Putamen (tissue), 1 donor: ENCODE results near the gene IGLON5.

Source experiments
- DNase-seq: peaks from one replicate; pipeline ENCODE4 v3.0.0-alpha.2; 2016; ENCODE audit warnings: low spot score

The IGLON5 gene

DNA sequence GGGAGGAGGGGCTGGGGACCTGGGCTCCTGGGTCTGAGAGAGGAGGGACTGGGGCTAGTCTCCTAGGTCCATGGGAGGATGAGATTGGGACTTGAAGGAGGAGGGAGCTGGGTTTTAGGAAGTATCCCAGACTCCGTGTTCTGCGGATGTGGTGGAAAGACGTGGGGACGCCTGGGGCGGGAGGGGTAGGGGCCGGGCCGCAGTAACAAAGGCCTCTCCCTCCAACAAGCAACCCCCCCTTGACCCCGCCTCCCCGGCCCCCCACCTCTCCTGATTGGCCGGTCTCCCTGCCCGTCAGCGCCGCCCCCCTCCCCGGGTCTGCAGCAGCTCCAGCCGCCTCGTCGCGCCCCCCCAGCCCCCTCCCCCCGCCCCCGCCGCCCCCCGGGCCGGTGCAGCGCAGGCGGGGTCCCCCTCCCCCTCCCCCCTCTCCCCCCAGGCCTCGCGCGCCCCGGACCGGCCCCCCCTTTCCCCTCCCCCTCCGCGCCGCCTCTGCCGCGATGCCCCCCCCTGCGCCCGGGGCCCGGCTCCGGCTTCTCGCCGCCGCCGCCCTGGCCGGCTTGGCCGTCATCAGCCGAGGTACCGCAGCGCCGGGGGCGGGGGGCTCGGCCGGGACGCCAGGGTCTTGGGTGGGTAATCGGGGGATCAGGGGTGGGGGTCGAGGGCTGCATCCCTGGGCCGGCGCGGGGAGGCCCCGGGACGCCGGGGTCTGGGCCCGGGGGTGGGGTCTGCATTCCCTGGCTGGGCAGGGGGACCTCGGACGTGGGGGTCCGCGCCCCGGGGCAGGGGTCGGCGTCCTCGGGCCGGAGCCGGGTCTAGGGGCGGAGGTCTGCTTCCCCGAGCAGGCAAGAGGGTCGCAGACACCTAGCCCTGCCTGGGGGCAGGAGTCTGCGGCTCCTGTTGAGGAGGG lies at the start of gene IGLON5:
IGLON5 (plus strand) TSS at position 294 of the 907 bp plus-strand sequence; CDS start at position 498, 204 bp downstream.
- no peak for DNase-seq

DNA sequence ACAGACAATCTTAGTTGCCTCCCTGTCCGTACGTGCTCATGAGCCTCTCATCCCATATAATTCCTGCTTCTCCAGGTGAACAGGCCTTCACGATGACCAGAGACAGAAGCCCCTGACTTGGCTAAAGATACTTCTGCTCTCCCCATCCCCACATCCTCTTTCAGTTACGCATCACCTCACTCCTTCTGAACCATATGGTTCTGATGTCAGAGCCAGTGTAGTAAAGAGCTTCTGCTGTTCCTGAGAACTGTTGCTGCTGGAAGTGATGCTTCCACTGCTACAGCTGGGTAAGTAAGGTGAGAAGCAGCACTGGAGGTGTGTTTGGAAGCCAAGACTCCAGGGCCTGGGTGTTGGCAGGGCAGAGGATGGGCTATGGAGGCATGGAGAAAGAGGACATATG lies 47.6 kb upstream of the IGLON5 start:
- no peak for DNase-seq

DNA sequence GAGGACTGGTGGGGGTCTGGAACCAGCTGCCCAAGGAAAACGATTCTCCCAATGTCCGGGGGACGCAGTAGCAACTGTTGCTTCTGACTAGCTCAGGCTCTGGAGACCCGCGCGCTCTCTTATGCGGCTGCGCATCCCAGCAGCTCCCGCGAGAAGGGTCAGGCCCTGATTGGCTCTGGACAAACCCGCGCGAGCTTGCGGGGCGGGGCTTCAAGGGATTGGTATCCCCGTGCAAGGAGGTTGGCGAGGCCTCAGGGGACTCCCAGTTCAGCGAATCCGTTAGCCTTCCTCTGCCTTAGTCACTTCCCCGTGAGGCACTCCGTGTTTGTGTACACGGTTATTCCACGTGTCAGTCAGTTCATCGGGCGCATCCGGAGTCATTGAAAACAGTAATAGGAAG lies 40.4 kb upstream of the IGLON5 start:
- no peak for DNase-seq

DNA sequence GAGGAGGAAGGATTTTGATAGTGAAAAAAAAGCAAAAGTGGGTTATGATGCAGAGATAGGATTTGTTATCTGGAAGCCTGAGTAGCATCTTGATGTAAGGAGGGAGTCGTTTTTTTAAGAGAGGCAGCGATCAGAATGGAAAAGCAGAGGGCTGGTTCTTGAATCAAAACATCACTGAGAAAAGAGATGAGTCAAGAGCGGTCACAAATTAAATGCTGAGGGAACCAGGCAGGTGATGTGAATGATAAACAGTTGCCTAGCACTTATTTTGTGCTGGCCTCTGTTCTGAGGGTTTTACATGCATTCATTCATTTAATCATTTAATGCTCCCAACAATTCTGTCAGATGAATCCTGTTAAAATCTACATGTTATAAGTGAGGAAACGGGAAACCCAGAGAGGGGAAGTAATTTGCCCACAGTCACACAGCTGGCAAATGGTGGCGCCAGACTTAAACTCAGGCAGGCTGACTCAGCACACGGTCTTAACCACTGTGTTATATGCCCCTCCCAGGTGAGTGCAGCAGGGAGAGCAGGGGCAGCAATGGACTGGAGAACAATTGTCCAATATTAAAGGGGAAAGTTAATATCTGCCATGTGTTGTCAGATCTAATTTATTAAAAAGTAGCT lies 39.1 kb upstream of the IGLON5 start:
- DNase-seq: no peak

DNA sequence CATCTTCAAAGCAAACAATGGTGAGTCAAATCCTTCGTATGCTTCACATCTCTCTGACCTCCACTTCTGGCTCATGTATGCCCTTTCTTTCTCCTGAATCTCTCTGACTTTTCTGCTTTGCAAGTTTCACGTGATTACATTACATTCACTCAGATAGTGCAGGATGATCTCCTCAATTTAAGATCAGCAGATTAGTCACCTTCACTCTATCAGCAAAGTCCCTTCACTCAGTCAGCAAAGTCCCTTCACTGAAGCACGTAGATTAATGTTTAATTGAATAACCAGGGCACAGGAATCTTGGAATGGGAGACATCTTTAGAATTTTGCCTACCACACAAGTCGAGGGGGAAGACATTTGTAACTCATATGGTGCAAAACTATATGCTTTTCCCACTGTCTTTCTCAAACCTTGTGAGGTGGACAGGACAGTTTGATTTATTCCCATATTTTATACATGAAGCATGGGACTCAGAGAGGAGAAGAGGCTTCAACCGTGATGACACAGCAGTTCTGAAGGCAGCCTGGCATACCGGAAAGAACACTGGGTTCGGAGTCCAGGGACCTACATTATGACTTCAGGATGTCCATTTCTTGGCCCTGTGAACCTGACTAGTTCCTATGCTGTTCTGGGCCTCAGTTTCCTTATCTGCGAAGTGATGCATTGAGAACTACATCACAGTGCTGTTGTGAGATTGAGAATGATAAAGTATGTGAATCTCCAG lies 37.2 kb upstream of the IGLON5 start:
- DNase-seq: no peak

DNA sequence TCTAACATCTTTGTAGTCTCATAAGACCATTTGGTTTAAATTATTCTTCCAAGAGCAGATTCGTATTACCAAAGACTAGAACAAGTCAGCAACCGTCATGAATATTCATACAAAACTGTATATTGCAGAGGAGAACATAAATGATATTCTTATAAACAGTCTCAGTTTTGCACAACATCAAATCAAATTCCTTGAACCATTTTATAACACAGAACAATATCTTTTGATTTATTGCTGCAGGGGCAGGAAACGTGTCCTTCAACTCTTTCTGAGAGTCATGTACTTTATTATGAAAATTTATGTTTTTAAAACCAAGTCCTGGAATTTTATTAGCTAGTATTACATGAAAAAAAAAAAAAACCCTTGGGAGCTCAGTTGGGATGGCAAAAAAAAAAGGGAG lies 34.3 kb upstream of the IGLON5 start:
- no peak for DNase-seq

DNA sequence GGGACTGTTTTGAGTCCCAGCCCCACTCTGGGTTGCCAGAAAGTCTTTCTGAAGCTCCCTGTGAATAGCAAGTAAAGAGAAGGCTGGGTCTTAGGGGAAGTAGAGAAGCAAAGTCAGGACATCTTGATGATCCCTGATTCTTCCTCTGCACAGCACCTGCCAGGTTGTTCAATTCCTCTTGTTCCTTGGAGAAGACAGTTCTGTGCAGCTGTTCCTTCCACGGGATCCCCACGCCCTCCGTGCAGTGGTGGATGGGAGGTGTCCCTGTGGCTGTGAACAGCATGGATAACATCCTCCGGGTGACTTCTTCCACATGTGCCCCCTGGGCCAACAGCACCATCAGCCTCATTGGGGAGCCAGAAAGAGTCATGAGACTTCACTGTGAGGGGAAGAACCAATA lies 29.1 kb upstream of the IGLON5 start:
- no peak for DNase-seq

DNA sequence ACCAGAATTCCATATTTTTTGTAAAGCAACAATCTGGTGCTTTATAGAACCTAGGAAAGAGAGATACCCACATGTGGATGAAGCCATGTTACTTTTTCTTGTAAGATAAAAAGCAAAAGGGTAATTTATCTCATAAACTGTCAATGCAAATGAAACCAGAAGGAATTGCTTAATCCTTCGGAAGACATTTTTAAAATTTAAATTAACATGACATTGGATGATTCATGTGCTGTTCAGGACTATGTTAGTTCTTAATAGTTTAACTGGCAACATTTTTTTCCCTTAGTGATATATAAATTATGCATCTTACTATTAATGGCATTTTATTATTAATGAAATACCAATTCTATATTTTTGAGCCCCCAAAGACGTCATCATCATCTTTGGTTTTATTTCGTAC lies 25.8 kb upstream of the IGLON5 start:
- no peak for DNase-seq

DNA sequence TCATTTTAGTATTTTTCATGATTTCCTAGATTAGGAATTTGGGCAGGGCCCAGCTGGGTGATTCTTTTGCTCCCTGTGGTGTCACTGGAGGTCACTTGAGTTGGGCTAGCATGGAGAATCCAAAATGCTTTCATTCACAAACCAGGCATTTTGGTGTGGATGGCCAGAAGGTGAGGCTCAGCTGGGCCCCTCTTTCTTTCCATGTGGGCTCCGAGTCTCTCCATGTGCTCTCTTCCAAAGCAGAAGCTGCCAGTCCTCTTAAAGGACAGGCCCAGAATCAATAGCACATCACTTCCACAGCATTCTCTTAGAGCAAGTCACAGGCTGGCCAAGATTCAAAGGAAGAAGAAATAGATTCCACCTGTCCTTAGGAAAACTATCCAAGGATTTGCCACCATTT lies 21.8 kb upstream of the IGLON5 start:
- DNase-seq: no peak

DNA sequence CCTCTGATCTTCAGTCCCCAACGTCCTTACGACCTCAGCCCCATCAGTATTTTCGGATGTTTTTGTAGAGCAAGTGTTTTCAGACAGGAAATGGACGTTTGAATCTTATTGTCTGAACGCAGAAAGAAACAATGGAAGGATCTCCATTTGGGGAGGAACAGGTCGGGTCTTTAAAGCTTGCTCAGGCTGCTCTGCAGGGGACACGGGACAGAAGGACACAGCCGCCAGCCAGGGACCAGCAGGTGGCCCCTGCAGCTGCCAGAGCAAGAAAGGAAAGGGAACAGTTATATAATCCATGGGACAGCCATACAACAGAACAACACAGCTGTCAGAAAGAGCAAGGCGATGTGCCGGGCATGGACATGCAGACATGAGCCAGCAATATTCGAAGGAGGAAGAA lies 18.5 kb upstream of the IGLON5 start:
- peak; percentile 7 for DNase-seq

DNA sequence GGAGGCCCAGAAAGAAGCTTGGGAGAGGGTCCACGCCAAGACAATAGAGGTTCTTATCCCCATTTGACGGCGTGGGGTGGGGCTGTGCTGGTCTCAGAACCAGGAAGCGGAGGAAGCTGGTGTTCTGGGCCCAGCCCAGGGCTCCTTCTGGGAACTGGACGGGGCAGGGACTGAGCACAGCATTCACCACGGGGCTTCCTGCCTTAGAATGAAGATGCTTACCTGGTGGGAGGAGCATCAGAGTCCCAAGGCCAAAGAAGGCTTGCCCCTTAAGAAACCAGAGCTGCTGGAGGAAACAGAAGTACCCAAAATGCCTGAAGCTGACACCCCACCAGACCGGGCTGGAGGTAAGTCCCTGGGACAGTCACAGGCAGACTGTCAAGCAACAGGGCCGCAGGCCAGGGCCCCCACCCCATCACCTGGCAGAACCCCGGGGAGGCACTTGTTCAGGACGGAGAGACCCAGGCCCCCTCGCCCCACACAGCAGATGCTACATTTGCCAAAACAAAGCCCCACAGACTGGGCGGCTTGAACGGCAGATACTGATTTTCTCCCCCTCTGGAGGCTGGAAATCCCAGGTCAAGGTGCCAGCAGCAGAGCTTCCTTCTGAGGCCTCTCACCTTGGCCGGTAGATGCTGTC lies 17.8 kb upstream of the IGLON5 start:
- DNase-seq: no peak

DNA sequence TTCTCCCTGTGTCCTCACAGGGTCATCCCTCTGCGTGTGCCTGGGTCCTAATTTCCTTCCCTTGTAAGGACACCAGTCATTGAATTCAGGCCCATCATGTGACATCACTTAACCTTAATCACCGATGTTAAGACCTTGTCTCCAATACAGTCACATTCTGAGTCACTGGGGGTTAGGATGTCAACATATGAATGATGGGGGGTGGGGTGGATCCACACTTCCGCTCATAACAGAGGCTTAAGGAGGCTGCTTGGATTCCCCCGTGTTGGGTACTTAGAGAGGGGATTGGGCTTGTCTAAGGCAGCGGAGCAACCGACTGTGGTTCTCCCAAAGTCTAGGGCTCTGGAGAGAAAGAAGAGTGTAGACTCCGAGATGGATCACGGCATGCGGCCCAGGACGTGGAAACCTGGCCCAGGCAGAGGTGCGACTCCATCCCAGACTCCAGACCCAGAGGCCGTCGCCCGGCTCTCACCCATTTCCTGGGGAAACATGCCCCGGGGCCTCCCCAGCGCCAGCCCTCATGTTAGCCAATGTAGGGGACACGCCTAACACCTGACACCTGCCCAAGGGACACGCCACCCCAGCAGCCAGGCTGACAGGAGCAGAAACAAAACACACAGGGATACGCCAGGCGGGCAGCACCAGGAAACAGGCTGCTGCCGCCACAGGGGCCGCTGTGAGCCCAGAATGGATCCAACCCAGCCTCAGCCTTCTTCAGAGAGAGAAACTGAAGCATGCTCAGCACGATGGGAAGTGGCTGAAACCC lies 17.1 kb upstream of the IGLON5 start:
- no peak for DNase-seq

DNA sequence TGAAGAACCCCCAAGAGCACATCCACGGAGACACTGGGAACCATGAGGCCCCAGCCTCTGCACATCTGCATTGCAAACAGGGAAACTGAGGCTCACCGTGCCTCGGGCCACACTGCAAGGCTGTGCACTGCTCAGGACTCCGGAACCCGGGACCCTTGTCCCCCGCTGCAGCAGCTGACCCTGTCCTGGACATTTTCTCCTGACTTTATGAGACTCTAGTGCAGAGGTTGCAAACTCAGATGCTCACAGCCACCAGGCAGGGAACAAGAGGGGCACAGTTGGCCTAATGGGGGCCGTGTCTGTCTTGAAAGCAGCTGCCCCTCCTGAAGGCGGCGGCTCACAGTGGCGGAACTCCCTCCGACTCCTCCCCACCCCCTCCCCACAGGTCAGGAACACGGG lies 16.5 kb upstream of the IGLON5 start:
- no peak for DNase-seq

DNA sequence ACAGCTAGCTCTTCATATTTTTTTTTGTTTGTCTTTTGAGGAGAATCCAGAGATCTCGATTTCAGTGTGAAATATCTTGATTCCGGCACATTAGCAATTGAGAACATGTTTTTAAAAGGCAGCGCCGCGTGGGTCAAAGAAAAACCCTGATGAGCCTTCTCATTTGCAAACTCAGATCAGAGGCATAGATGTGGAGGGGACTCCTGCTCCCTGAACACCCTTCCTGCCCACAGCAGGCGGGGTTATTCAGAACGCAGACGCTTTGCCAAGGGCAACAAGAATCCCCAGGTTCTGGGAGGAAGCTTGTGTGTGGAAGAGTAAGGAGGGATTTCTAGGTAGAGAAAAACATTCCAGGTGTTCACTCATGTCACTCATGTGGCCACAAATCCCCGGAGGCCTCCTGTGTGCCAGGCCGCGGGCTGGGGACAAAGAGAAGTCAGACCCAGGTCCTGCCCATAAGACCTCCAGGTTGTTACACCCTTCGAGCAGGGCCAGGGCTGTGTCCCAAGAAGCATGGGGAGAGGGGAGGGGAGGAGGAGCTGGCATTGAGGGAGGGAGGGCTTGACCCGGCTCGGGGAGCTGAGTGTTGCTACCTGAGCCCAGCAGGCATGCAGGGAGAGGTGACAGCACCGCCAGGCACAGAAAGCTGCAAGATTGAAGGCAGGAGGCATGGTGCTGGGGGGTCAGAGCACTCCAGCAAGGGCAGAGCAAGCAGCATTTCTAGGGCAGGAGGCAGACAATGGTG lies 15.9 kb upstream of the IGLON5 start:
- DNase-seq: no peak

DNA sequence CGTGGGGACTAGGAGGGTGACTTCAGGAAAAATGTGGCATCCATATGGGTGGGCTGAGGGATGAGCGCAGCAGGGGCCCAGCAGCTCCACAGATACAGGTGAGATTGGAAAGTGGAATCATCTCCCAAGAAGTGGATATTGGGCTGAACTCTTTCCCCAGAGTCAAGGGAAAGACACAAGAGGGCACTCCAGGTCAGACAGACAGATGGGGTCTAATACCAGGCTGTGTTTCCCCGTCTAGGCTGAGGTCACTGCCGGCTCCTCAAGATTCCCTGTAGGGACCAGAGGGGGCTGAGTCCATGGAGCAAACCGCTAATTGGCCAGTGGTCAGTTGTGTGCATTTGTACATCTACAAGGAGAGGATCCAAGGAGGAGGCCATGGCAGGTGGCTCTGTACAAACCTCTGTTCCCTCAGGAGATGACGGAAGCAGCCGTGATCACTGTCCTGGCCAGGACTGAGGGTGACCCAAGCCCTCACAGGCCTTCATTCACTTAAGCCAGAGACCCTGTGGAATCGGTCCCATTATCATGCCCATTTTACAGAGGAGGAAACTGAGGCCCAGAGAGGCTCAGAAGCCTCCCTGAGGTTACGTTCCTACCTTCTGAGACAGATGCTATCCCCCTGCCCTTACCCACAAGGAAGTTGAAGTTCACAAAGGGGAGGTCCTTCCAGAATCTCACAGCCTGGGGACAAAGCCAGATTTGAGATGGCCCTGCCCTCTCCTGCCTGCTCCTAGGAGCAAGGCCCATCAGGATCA lies 14.9 kb upstream of the IGLON5 start:
- no peak for DNase-seq

DNA sequence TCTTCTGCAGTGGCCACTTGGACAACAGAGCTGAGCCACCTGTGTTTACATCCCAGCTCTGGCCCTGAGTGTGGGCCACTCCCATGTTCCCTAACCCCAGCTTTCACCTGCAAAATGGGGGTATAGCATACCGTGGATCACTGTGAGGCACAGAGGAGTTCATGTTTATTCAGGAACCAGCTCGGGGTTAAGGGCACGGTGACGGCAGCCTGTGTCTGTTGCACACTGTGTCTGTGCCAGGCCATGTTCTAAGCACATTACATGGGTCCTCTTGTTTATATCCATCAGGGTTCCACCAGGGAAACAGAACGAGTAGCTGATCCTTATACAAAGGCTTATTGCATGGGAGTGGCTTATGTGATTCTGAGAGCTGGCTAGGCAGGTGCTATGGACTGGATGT lies 14.0 kb upstream of the IGLON5 start:
- DNase-seq: no peak

DNA sequence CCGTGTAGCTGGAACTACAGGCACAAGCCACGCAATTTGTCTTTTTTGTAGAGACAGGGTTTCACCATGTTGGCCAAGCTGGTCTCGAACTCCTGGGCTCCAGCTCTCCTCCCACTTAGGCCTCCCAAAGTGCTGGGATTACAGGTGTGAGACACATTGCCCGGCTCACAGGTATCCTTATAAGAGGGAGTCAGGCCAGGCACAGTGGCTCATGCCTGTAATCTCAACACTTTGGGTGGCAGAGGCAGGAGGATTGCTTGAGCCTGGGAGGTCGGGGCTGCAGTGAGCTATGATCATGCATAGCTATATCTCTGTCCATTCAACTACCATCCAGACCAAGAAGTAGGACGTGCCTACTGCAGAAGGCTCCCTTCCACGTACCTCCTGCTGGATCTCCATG lies 10.2 kb upstream of the IGLON5 start:
- DNase-seq: no peak

DNA sequence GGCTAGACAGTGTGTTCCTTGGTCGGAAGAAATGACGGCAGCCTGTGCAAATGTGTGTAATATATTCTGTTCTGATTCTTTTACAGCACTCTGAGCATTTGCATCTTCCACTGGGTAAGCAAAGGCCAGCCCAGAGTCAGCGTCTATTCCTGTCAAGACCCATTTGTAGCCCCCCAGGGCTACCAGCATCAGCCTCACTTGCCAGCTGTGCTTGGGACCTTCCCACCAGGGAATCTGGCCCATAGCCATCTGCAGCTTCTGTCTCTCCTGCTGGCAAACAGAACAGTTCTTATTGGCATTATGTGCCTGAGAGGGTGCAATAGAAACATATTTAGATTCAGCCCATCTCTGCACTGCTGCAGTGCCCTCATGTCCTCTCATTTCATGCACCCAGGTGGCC lies 6.0 kb upstream of the IGLON5 start:
- no peak for DNase-seq

DNA sequence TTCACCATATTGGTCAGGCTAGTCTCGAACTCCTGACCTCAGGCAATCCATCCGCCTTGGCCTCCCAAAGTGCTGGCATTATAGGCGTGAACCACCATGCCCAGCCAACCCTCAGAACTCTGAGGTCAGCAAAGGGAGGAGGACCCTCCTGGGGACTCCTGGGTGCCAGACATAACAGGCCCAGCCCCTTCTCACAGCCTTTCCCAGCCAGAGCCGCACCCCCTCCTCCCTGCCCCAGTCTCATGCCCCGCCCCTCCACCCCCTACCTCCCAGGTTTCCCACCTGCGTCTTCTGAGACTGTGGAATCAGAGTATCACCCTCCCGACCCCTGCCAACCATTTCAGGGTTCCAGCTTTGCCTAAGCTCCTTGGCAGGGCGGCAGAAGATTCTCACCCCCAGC lies 5.2 kb downstream of the IGLON5 start:
- no peak for DNase-seq

DNA sequence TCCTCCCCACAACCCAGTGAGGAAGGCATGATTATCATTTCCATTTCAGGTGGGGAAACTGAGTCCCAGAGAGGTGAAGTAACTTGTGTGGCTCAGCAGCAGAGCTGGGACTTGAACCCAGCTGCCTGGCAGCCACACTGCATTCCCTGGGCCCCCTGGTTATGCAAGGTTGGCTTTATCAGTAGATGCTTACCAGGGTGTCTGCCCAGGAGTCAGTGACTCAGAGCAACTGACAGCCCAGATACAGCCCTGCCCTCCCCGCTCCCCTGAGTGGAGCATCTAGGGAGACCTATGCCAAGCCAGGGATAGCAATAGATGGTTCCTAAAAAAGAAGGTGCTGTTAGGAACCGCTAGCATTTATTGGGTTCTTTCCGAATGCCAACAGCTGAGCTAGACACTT lies 5.9 kb downstream of the IGLON5 start:
- DNase-seq: no peak
